ENCODE results near the gene LRP8. TPM values are rescaled to one million over a fixed set of nuclear protein-coding genes. Genes with fewer than 3 reads are reported as not detected.
A peak's percentile ranks its signal among the peaks of the same experiment; 100 is the strongest.

LRP8 gene
- total and polyA plus RNA-seq, 8 donors, result 0.58 to 26.8 (median 2.3) TPM

DNA sequence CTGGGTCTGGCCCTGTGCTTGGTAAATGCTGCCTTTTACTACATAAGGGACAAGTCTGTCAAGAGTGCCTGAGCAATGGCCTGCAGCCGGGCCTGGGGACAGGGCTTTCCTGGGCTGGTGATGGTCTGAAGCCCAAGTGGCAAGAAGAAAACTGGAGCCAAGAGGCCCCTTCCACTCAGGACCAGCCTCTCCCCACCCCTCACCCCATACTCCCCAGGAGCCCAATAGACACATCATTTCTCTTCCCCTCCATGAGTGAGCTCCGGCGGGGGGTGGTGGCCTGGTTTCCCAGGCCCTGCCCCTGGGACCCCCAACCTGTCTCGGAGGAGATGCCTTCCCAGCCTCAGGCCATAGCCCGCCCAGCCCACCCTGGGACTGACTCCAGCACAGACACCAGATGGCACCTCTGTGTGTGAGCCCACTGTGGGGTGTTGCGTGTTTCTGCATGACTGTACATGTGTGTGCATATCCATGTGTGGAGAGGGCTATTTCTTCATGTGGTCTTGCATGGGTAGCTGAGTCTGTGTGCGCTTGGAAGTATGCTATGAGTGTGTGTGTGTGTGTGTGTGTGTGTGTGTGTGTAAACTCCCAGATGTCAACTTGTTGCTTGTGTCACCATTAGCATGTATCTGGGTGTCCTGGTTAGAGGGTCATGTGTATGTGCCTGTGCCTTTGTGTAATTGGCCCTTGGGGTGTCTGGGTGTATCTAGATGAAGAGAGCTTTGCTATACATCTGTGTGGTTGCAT is 14.3 kb upstream of the LRP8 start:
- WGBS, 5 donors, result 79 to 95% (median 90%) methylated on average over 4 to 7 of the region's 7 CpGs
- Histone ChIP-seq H3K27ac (no peak overlapping the region), H3K4me1 (no peaks in the 10 kb centered on the region), H3K36me3 (no peaks in the 10 kb centered on the region), H3K9me3 (no peaks in the 10 kb centered on the region), H3K27me3 (peaks cover 0 to 28% (median 0%) of the 10 kb centered on the region in 3 donors), H3K4me3 (no peak overlapping the region)
- TF ChIP-seq CTCF (IDR thresholded peaks at IDR 0.05), result no peak
- intact Hi-C loops (cut with DNase I; ENCODE audit: low total_unique reads), result no loop called here
- peak in 1 of 2 donors; percentile 16 for DNase-seq

DNA sequence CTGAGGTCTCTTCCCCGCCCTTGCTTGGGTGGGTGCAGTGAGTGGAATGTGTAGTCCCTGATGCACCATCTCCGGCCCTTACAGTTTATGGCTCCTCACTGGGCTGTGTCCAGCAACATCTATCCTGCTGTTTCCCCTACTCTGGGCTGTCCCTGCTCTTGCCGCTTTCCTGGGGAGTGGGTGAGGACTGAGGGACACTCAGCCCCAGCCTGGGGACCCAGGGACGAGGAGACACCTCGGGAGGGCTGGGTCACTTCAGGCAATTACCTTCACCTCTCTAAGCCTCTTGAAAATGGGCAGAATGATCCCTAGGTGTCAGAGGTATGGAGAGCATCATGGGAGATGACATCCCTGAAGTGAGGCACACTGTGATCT is 13.6 kb upstream of the LRP8 start:
- H3K27me3 ChIP-seq, result peaks cover 0 to 30% (median 0%) of the 10 kb centered on the region in 3 donors

DNA sequence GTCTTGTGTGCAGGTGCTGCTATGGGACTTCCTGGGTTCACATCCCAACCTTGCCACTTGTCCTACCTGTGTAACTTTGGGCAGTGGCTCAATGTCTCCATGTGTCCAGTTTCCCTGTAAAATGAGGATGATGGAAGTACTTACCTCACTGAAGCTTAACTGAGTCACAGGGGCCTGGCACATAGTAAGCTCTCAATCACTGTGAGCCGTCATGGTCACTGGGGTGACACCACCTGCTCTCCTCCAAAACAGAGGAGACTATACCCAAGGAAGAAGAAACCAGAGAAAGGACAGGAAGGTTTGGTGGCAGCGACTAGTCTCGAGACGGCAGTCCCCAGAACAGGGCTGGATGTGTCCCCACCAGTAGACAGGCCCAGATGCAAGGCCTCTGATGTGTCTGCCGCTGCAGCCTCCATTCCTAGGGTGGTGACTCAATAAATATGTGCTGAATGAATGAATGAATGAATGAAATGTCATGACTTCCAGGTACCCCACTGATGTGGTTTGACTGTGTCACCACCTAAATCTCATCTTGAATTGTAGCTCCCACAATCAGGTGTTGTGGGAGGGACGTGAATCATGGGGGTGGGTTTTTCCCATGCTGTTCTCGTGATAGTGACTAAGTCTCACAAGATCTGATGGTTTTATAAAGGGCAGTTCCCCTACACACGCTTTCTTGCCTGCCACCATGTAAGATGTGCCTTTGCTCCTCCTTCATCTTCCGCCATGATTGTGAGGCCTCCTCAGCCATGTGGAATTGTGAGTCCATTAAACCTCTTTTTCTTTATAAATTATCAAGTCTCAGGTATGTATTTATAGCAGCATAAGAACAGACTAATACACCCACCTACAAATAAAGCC is 13.0 kb upstream of the LRP8 start:
- Histone ChIP-seq H3K9me3 (no peaks in the 10 kb centered on the region), H3K4me1 (no peaks in the 10 kb centered on the region), H3K4me3 (no peak overlapping the region), H3K27me3 (peaks cover 0 to 30% (median 0%) of the 10 kb centered on the region in 3 donors), H3K27ac (no peak overlapping the region), H3K36me3 (no peaks in the 10 kb centered on the region)
- DNase-seq, result peak in 1 of 2 donors; percentile 4
- TF ChIP-seq POLR2A (IDR thresholded peaks at IDR 0.05) (no peak), EP300 (IDR thresholded peaks at IDR 0.05) (no peak), POLR2AphosphoS5 (IDR thresholded peaks at IDR 0.05) (no peak), CTCF (IDR thresholded peaks at IDR 0.05) (no peak)
- WGBS, 5 donors, result 91 to 95% (median 92%) methylated on average over 9 of the region's 9 CpGs
- intact Hi-C loops (cut with DNase I; ENCODE audit: low total_unique reads), result no loop called here

More for the DNA sequence above, 13.6 kb upstream of the LRP8 start:
- intact Hi-C loops (cut with DNase I; ENCODE audit: low total_unique reads), result no loop called here
- no peaks in the 10 kb centered on the region for H3K36me3 ChIP-seq
- no peaks in the 10 kb centered on the region for H3K9me3 ChIP-seq
- no peak overlapping the region for H3K27ac ChIP-seq
- no peak overlapping the region for H3K4me3 ChIP-seq
- 78 to 93% (median 86%) methylated on average over 5 of the region's 5 CpGs for WGBS, 5 donors
- TF ChIP-seq EP300 (IDR thresholded peaks at IDR 0.05), result no peak
- no peak for TF ChIP-seq POLR2AphosphoS5 (IDR thresholded peaks at IDR 0.05)
- TF ChIP-seq CTCF (IDR thresholded peaks at IDR 0.05), result no peak
- TF ChIP-seq POLR2A (IDR thresholded peaks at IDR 0.05), result no peak
- peak in 1 of 2 donors; percentile 9 for DNase-seq
- H3K4me1 ChIP-seq, result no peaks in the 10 kb centered on the region

GRCh38 chr1:53339736-53340635 is 12.1 kb upstream of the LRP8 start:
- H3K36me3 ChIP-seq, result no peaks in the 10 kb centered on the region
- H3K9me3 ChIP-seq, result no peaks in the 10 kb centered on the region
- H3K4me1 ChIP-seq, result no peaks in the 10 kb centered on the region
- 73 to 83% (median 76%) methylated on average over 8 of the region's 8 CpGs for WGBS, 5 donors
- no peak overlapping the region for H3K4me3 ChIP-seq
- peaks cover 0 to 30% (median 0%) of the 10 kb centered on the region in 3 donors for H3K27me3 ChIP-seq
- no peak overlapping the region for H3K27ac ChIP-seq
- peak in 1 of 2 donors; percentile 14 for DNase-seq
- intact Hi-C loops (cut with DNase I; ENCODE audit: low total_unique reads), result no loop called here
- no peak for TF ChIP-seq EP300 (IDR thresholded peaks at IDR 0.05)
- TF ChIP-seq POLR2A (IDR thresholded peaks at IDR 0.05), result no peak
- TF ChIP-seq CTCF (IDR thresholded peaks at IDR 0.05), result no peak
- TF ChIP-seq POLR2AphosphoS5 (IDR thresholded peaks at IDR 0.05), result no peak

All from stomach (tissue), 9 donors.